ENCODE data around the gene SKOR1.

SKOR1 gene

DNA sequence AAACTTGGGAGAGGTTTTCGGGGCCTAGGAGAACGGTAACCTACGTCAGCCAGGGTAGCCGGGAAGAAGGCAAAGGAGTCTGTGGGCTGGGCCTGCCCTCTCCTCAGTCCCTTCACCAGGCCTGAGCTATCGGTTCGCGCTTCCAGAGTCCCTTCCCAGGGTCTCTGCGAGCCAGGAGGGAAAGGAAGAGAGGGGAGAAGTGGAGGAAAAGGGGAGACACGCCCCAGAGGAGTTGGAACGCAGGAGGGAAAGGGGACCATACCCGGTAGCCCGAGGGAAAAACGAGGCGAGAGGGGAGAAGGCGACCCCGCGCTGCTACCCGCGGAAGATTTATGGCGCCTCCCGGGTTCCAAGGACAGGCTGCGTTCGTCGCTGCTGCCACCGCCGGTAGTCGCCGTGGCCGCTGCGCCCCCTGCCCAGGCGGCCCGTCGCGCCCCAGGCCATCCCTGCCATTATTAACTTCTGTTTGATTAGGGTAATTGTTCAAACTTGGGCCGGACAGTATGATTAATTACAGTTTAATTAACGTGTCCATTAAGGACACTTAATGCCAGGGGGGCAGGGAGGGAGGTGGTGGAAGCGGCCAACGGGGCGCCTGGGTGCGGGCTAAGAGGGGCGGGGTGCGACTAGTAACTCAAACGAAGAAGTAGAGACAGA is 3.4 kb upstream of the SKOR1 start:
- Histone ChIP-seq H3K4me1 (ENCODE audit: control insufficient read depth, insufficient read depth, low read length) (peaks cover 9% of the 10 kb centered on the region), H3K4me3 (ENCODE audit: low read length) (no peak overlapping the region)

DNA sequence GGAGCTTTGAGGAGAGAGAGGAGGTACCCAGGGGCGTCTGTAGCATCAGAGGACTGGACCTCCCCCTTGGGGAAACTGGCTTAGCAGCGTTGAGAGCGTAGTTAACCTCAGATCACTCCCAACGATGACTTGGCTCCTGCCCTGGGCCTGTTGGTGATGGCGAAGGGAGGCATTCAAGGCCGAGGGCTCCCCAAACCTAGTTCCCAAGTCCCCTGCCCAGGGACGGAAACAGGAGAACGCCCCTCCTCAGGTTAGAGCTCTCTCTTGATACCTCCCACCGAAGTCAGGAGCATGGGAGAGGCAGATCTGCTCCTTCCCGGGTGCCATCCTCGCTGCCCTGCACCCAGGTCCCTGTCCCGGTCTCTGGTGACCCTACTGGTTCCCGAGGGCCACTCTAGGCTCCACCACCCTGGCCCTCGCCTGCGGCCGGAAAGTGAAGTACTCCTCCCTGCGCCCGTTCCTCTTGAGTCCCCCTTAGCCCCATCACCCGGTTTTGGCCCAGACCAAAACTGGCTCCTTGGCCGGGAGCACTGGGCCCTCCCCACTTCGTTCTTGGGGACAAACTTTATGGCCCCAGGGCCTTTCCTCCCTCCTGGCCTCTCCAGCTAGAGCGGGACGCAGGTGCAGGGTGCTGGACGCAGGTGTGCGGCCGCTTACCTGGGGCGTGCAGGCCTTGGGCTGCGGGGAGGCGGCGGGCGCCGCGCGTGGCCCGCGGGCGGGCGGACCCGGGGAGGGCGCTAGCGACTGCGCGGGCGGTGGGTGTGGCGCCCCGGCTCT is 2.6 kb upstream of the SKOR1 start:
- no peak for DNase-seq (ENCODE audit: low read depth)
- Histone ChIP-seq H3K27me3 (replicated peaks; ENCODE audit: control insufficient read depth, insufficient read depth, low read length) (peaks cover 80% of the 10 kb centered on the region), H3K9ac (ENCODE audit: low read length) (no peak overlapping the region), H3K36me3 (ENCODE audit: control insufficient read depth, insufficient read depth, low read length, severe bottlenecking) (no peaks in the 10 kb centered on the region), H3K4me1 (ENCODE audit: control insufficient read depth, insufficient read depth, low read length) (peaks cover 9% of the 10 kb centered on the region), H3K9me3 (ENCODE audit: control insufficient read depth, low read length) (no peaks in the 10 kb centered on the region), H3K4me3 (ENCODE audit: low read length) (no peak overlapping the region)

More for the DNA sequence above, 3.4 kb upstream of the SKOR1 start:
- DNase-seq (ENCODE audit: low read depth), result no peak
- Histone ChIP-seq H3K27me3 (replicated peaks; ENCODE audit: control insufficient read depth, insufficient read depth, low read length) (peaks cover 78% of the 10 kb centered on the region), H3K9me3 (ENCODE audit: control insufficient read depth, low read length) (peaks cover 2% of the 10 kb centered on the region), H3K9ac (ENCODE audit: low read length) (no peak overlapping the region), H3K36me3 (ENCODE audit: control insufficient read depth, insufficient read depth, low read length, severe bottlenecking) (no peaks in the 10 kb centered on the region)

DNA sequence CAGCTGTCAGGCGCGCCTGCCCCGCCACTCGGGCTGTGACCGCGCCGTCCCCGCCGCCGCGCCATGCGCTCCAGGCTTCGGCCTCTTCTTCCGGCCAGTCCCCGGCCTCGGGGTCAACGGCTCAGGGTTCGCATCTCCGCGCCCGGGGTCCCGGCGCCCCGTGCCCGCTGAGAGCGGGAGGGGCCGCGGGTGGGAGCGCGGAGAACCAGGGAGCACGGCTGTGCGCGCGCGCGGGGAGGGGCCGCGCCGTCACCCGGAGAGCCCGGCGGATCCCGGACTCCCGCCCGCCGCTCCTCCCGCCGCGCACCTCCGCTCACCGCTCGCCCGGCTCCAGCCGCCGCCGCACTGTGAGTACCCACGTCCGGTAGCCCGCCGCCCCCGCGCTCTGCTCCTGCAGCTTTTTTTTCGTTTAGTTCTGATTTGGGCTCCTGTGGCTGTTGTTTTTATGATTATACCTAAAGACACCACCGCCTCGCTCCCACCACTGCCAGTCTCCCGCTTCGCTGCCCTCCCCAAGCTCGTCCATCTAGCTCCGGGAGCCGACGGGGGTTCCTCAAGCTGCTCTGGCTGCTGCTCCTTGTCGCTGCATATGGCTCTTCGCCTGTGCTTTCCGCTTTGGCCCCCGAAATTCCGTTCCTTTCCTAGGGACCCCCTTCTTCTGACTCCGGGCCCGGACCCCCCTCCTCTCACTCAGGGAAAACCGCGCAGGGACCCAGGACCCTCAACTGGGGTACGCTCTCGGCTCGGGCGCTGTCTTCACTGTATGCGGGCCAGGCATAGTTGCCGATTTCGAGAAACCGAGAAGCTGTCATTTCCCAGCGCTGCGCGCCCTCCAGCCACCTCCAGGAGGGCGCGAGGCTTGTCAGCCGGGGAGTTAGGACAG is 1.8 kb upstream of the SKOR1 start:
- Histone ChIP-seq H3K4me3 (ENCODE audit: low read length) (no peak overlapping the region), H3K27me3 (replicated peaks; ENCODE audit: control insufficient read depth, insufficient read depth, low read length) (peaks cover 81% of the 10 kb centered on the region)

DNA sequence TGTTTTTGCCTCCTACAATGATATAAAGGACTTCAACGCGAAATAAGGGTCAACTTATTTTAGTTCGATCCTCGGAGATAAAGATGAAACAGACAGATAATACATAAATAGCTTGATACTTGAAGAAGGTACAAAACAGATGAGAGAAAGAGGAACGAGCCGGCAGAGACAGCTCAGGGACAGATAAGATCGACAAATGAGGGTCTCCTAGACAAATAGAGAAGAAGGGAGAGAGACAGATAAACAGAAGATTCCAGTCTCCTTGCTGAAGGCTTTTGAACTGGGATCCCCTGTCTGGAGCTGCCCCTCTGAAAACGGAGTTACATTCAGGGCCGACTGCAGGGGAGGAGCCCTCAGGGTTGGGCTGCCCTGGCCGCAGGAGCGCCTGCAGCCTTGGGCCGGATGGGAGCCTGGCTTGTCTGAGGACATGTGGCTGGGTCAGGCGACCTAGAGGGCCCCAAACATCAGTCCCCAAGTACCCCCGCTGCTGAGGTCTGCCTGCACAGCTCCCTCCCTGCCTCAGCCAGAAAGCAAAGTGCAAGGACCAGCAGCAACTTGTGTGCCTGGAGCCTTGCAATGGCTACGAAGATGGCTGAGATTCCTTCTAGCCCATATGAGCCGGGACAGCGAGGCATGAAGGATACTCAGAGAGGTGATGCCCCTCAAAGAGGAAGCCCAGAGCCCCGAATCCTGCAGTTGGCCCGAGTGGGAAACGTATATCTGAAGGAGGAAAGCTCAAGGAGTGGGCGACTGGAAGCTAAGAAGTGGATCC is 926 bp upstream of the SKOR1 start:
- Histone ChIP-seq H3K9ac (ENCODE audit: low read length) (no peak overlapping the region), H3K36me3 (ENCODE audit: control insufficient read depth, insufficient read depth, low read length, severe bottlenecking) (no peaks in the 10 kb centered on the region), H3K9me3 (ENCODE audit: control insufficient read depth, low read length) (no peaks in the 10 kb centered on the region), H3K27me3 (replicated peaks; ENCODE audit: control insufficient read depth, insufficient read depth, low read length) (peaks cover 84% of the 10 kb centered on the region), H3K4me1 (ENCODE audit: control insufficient read depth, insufficient read depth, low read length) (peaks cover 12% of the 10 kb centered on the region), H3K4me3 (ENCODE audit: low read length) (no peak overlapping the region)
- no peak for DNase-seq (ENCODE audit: low read depth)

More for the DNA sequence above, 1.8 kb upstream of the SKOR1 start:
- no peak for DNase-seq (ENCODE audit: low read depth)
- peaks cover 12% of the 10 kb centered on the region for H3K4me1 ChIP-seq (ENCODE audit: control insufficient read depth, insufficient read depth, low read length)
- no peaks in the 10 kb centered on the region for H3K36me3 ChIP-seq (ENCODE audit: control insufficient read depth, insufficient read depth, low read length, severe bottlenecking)
- H3K9ac ChIP-seq (ENCODE audit: low read length), result no peak overlapping the region
- H3K9me3 ChIP-seq (ENCODE audit: control insufficient read depth, low read length), result no peaks in the 10 kb centered on the region

DNA sequence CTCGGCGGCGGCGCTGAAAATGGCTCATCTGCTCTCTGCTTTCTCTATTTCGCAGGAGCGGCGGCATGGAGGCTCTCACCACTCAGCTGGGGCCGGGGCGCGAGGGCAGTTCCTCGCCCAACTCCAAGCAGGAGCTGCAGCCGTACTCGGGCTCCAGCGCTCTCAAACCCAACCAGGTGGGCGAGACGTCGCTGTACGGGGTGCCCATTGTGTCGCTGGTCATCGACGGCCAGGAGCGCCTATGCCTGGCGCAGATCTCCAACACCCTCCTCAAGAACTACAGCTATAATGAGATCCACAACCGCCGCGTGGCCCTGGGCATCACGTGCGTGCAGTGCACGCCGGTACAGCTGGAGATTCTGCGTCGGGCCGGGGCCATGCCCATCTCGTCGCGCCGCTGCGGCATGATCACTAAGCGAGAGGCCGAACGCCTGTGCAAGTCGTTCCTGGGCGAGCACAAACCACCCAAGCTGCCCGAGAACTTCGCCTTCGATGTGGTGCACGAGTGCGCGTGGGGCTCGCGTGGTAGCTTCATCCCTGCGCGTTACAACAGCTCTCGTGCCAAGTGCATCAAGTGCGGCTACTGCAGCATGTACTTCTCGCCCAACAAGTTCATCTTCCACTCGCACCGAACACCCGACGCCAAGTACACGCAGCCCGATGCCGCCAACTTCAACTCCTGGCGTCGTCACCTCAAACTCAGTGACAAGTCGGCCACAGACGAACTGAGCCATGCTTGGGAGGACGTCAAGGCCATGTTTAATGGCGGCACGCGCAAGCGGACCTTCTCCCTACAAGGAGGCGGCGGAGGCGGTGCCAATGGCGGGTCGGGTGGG is 790 bp downstream of the SKOR1 start:
- H3K9ac ChIP-seq (ENCODE audit: low read length), result no peak overlapping the region
- peaks cover 7% of the 10 kb centered on the region for H3K4me1 ChIP-seq (ENCODE audit: control insufficient read depth, insufficient read depth, low read length)
- H3K9me3 ChIP-seq (ENCODE audit: control insufficient read depth, low read length), result no peaks in the 10 kb centered on the region
- no peak for DNase-seq (ENCODE audit: low read depth)
- no peaks in the 10 kb centered on the region for H3K36me3 ChIP-seq (ENCODE audit: control insufficient read depth, insufficient read depth, low read length, severe bottlenecking)
- peaks cover 80% of the 10 kb centered on the region for H3K27me3 ChIP-seq (replicated peaks; ENCODE audit: control insufficient read depth, insufficient read depth, low read length)
- H3K4me3 ChIP-seq (ENCODE audit: low read length), result peak overlapping the region; percentile 71

DNA sequence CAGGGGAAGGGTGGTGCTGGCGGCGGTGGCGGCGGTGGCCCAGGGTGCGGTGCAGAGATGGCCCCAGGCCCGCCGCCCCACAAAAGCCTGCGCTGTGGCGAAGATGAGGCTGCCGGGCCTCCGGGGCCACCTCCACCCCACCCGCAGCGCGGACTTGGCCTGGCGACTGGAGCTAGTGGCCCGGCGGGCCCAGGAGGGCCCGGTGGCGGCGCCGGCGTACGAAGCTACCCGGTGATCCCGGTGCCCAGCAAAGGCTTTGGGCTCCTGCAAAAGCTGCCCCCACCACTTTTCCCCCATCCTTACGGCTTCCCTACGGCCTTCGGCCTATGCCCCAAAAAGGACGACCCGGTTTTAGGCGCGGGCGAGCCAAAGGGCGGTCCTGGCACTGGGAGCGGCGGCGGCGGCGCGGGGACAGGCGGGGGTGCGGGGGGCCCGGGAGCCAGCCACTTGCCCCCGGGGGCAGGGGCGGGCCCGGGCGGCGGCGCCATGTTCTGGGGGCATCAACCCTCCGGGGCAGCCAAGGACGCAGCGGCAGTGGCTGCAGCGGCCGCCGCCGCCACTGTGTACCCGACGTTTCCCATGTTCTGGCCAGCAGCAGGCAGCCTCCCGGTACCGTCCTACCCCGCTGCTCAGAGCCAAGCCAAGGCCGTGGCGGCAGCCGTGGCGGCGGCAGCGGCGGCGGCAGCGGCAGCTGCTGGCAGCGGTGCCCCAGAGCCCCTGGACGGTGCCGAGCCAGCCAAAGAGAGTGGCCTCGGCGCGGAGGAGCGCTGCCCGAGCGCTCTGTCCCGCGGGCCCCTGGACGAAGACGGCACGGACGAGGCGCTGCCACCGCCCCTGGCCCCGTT is 1.6 kb downstream of the SKOR1 start:
- H3K4me1 ChIP-seq (ENCODE audit: control insufficient read depth, insufficient read depth, low read length), result peaks cover 7% of the 10 kb centered on the region
- H3K9ac ChIP-seq (ENCODE audit: low read length), result no peak overlapping the region
- peaks cover 78% of the 10 kb centered on the region for H3K27me3 ChIP-seq (replicated peaks; ENCODE audit: control insufficient read depth, insufficient read depth, low read length)
- H3K9me3 ChIP-seq (ENCODE audit: control insufficient read depth, low read length), result no peaks in the 10 kb centered on the region
- no peaks in the 10 kb centered on the region for H3K36me3 ChIP-seq (ENCODE audit: control insufficient read depth, insufficient read depth, low read length, severe bottlenecking)
- no peak for DNase-seq (ENCODE audit: low read depth)
- H3K4me3 ChIP-seq (ENCODE audit: low read length), result no peak overlapping the region

DNA sequence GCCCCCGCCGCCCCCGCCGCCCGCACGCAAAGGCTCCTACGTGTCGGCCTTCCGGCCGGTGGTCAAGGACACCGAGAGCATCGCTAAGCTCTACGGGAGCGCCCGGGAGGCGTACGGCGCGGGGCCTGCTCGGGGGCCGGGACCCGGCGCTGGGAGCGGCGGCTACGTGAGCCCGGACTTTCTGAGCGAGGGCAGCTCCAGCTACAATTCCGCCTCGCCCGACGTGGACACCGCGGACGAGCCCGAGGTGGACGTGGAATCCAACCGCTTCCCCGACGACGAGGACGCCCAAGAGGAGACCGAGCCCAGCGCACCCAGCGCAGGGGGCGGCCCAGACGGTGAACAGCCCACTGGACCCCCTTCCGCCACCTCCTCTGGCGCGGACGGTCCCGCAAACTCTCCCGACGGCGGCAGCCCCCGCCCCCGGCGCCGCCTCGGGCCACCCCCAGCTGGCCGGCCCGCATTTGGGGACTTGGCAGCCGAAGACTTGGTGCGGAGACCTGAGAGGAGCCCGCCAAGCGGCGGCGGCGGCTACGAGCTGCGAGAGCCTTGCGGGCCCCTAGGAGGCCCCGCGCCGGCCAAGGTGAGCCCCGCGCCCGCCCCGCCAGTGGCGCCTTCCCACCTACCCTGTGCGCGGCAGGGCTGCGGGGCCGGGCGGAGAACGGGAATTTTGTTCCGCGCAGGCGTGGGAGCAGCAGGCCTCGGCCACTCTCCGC is 2.4 kb downstream of the SKOR1 start:
- Histone ChIP-seq H3K9me3 (ENCODE audit: control insufficient read depth, low read length) (no peaks in the 10 kb centered on the region), H3K4me1 (ENCODE audit: control insufficient read depth, insufficient read depth, low read length) (peaks cover 7% of the 10 kb centered on the region)

DNA sequence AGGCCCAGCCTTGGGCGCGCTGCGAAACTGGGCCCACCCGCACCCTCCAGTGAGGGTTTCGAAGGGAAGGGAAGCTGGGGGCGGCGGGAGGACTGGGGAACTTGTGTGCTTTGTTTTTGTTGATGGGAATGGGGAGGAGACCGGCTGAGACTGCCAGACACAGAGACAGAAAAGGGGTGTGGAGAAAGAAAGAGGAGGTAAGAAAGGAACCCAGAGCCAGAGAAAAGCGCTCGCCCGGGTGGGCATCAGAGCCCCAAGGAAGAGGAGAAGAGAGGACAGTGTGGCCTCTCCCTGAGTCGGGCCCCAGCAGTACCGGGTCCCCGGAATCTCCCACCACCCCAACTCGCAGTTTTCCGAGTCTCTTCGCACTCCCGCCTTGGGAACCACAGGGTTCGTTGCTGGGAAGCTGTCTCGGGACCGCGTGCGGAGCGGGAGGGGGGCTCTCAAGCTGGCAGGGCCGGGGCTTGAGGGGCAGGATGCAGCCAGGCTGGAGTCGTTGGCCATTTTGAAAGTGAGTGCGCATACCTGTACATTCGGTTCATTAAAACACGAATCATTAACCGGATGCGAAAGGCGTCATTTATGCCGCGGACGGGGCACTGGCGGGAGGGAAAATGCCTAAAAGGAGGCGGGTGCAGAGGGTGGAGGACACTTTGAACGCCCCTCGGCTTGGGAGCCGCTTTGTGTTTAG is 3.1 kb downstream of the SKOR1 start:
- no peak for DNase-seq (ENCODE audit: low read depth)
- no peaks in the 10 kb centered on the region for H3K9me3 ChIP-seq (ENCODE audit: control insufficient read depth, low read length)
- H3K27me3 ChIP-seq (replicated peaks; ENCODE audit: control insufficient read depth, insufficient read depth, low read length), result peaks cover 81% of the 10 kb centered on the region
- H3K4me1 ChIP-seq (ENCODE audit: control insufficient read depth, insufficient read depth, low read length), result peaks cover 14% of the 10 kb centered on the region
- H3K9ac ChIP-seq (ENCODE audit: low read length), result no peak overlapping the region
- no peak overlapping the region for H3K4me3 ChIP-seq (ENCODE audit: low read length)
- H3K36me3 ChIP-seq (ENCODE audit: control insufficient read depth, insufficient read depth, low read length, severe bottlenecking), result no peaks in the 10 kb centered on the region

More for the DNA sequence above, 2.4 kb downstream of the SKOR1 start:
- no peak overlapping the region for H3K4me3 ChIP-seq (ENCODE audit: low read length)
- H3K36me3 ChIP-seq (ENCODE audit: control insufficient read depth, insufficient read depth, low read length, severe bottlenecking), result no peaks in the 10 kb centered on the region
- H3K9ac ChIP-seq (ENCODE audit: low read length), result no peak overlapping the region
- DNase-seq (ENCODE audit: low read depth), result no peak
- H3K27me3 ChIP-seq (replicated peaks; ENCODE audit: control insufficient read depth, insufficient read depth, low read length), result peaks cover 78% of the 10 kb centered on the region
